ENCODE results near the gene BCAS1. TPM values are rescaled to one million over a fixed set of nuclear protein-coding genes. Genes with fewer than 3 reads are reported as not detected.

BCAS1 gene
- total and polyA plus RNA-seq, 12 donors: 0.07 to 2.3 (median 0.13) TPM; not detected in 7

DNA sequence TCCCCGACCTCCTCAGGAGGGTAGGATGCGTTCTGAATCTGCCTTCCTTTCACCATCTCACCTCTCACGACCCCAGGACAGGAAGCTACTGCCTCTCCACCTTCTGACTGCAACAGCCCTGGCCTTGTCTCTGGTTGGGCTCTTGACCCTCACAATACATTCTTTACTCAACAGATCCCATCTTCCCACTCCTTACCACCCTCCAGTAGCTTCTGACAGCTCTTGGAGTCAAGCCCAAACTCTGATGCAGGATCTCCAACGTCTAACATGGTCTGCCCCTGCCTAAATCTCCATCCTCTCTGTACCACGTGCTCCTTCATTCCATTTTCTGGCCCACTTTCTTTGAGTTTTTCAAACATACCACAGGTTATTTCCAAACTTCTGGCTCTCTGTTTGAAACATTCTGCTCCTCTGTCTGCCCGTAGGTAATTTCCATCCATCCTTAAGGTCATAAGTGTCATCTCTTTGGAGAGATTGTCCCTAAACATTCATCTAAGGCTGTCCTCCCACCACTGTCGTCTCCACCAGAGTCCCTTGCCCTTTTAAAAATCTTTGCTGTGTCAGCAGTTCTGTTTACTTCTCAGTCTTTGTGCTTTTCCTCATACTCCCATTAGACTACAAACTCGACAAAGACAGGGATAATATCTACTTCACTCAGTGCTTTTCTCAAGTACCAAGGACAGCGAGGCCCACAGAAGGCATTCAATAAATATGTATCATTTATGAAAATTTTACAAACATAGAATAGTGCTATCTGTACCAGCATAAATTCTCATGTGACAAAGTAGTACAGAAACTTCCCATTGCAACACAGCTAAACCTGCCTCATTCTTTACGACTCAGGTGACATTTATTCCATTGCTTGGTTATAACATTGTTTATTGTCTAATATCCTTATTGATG is 73.6 kb downstream of the BCAS1 start:
- Histone ChIP-seq H3K27ac (no peak overlapping the region), H3K27me3 (no peaks in the 10 kb centered on the region), H3K36me3 (replicated peaks in 1 of 2) (no peaks in the 10 kb centered on the region), H3K4me1 (replicated peaks in 1 of 2) (no peaks in the 10 kb centered on the region), H3K4me3 (no peak overlapping the region), H3K9me3 (replicated peaks in 1 of 3) (no peaks in the 10 kb centered on the region)
- WGBS, 4 donors: 58 to 61% (median 60%) methylated on average over 10 of the region's 10 CpGs
- intact Hi-C loops (cut with DNase I): no loop called here
- TF ChIP-seq POLR2A (IDR thresholded peaks at IDR 0.05): no peak
- TF ChIP-seq, protein P1, sequence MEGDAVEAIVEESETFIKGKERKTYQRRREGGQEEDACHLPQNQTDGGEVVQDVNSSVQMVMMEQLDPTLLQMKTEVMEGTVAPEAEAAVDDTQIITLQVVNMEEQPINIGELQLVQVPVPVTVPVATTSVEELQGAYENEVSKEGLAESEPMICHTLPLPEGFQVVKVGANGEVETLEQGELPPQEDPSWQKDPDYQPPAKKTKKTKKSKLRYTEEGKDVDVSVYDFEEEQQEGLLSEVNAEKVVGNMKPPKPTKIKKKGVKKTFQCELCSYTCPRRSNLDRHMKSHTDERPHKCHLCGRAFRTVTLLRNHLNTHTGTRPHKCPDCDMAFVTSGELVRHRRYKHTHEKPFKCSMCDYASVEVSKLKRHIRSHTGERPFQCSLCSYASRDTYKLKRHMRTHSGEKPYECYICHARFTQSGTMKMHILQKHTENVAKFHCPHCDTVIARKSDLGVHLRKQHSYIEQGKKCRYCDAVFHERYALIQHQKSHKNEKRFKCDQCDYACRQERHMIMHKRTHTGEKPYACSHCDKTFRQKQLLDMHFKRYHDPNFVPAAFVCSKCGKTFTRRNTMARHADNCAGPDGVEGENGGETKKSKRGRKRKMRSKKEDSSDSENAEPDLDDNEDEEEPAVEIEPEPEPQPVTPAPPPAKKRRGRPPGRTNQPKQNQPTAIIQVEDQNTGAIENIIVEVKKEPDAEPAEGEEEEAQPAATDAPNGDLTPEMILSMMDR (IDR thresholded peaks at IDR 0.05): no peak
- no peak for DNase-seq

DNA sequence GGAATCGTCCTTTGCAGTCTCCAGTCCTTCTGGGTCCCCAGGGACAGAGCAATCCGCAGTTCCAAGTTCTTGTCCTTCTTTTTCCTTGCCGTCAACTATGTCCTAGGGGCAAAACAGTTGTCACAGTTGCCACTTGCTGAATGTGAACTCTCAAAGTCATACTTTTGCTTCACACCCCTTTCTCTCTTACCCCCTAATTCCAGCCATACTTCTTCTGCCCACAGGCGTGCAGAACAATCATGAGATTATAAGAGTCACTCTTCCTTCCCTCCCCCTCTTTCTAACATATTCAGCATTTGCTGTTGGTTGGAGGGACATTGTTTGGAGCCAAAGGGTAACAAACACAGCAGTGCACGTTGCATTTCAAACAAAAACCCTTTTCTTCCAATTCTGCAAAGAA is 74.4 kb downstream of the BCAS1 start:
- no peaks in the 10 kb centered on the region for H3K4me1 ChIP-seq (replicated peaks in 1 of 2)
- no peak overlapping the region for H3K27ac ChIP-seq
- H3K4me3 ChIP-seq: no peak overlapping the region
- no peak for DNase-seq
- H3K9me3 ChIP-seq (replicated peaks in 1 of 3): no peaks in the 10 kb centered on the region
- TF ChIP-seq, protein P1 (IDR thresholded peaks at IDR 0.05): no peak
- TF ChIP-seq POLR2A (IDR thresholded peaks at IDR 0.05): no peak
- 63 to 71% (median 70%) methylated on average over 5 of the region's 5 CpGs for WGBS, 4 donors
- intact Hi-C loops (cut with DNase I): no loop called here
- H3K27me3 ChIP-seq: no peaks in the 10 kb centered on the region
- H3K36me3 ChIP-seq (replicated peaks in 1 of 2): no peaks in the 10 kb centered on the region

DNA sequence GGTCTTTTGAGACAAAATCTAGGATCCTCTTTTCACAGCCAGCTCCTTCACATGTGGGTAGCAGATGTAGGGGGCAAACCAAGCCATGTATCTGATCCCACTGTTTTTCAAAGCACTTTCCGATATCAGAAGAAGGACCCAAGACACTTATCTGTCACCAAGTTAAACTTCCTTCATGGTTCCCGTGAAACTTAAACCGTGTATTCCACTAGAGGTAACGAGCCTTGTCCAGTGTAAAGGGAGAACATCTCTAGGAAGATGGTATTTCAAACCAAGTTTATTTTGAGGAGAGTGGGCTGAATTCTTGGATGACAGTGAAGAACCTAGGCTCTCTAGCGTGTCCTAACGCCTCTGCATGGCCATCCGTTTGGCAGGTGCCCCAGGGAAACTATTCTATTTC is 76.3 kb downstream of the BCAS1 start:
- TF ChIP-seq, protein P1 (IDR thresholded peaks at IDR 0.05): no peak
- TF ChIP-seq POLR2A (IDR thresholded peaks at IDR 0.05): no peak
- Histone ChIP-seq H3K27me3 (no peaks in the 10 kb centered on the region), H3K27ac (no peak overlapping the region), H3K9me3 (replicated peaks in 1 of 3) (no peaks in the 10 kb centered on the region), H3K4me1 (replicated peaks in 1 of 2) (no peaks in the 10 kb centered on the region), H3K4me3 (no peak overlapping the region), H3K36me3 (replicated peaks in 1 of 2) (no peaks in the 10 kb centered on the region)
- WGBS, 4 donors: 85 to 92% (median 87%) methylated on average over 7 of the region's 7 CpGs
- intact Hi-C loops (cut with DNase I): no loop called here
- DNase-seq: no peak

DNA sequence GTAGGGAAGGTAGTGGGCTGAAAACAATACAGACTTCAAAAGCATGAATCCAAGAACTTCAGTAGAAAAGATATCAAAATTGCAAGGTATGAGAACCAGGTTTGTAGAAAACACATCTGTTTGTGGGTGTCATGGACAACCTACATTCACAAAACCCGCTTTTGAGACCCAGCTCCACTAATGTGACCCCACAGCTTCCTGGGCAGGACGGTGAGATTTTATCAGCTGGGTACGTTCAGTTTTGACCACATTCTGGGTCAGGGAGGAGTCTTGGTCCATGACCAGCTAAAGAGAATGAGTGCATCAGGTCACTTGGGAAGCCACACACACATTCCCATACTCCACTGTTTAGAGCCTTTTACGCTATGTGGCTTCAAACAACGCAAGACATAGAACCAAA is 77.1 kb downstream of the BCAS1 start:
- Histone ChIP-seq H3K9me3 (replicated peaks in 1 of 3) (no peaks in the 10 kb centered on the region), H3K27me3 (no peaks in the 10 kb centered on the region), H3K4me1 (replicated peaks in 1 of 2) (no peaks in the 10 kb centered on the region), H3K36me3 (replicated peaks in 1 of 2) (no peaks in the 10 kb centered on the region), H3K27ac (no peak overlapping the region), H3K4me3 (no peak overlapping the region)
- 73 to 79% (median 77%) methylated on average over 5 of the region's 5 CpGs for WGBS, 4 donors
- intact Hi-C loops (cut with DNase I): no loop called here
- no peak for DNase-seq
- TF ChIP-seq, protein P1 (IDR thresholded peaks at IDR 0.05): no peak
- no peak for TF ChIP-seq POLR2A (IDR thresholded peaks at IDR 0.05)

All from adrenal gland (tissue), 12 donors.